ENCODE data around the gene PIGS.

PIGS gene

DNA sequence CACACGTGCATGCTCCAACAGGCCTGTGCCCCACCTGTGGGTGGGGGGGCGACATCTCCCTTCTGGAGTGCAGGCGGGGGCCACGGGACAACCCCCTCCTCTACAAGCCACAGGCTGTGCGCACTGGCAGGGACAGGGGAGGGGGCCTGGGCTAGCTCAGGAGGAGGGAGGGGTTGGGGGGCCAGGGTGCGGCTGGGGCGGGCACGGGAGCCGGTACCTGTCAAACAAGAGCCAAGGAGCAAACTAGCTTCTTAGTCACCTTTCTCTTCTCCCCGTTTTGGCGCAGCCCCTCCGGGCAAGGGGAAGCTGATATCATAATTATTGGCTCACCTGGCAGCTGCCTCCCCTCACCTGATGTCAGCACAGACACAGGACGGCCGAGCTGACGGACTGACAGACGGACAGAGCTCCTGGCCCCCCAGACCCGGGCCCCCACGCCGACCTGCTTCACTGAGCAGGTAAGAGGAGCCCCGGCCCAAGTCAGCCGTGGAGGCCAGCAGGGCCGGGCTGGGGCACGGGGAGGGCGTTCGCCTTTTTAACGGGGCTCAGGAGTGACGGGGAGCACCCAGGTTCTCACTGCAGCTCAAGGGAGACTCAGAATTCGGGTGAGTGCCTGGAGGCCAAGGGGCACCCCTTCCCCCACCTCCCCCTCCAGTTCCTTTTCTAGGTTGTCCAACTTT lies 65.2 kb downstream of the PIGS start, which contains the start of gene FOXN1:
Gene FOXN1, plus strand, starts transcription at position 363 of the 680 bp plus-strand sequence. CDS start 17,622 bp downstream, outside the sequence.
- H3K27ac ChIP-seq = peak within 1 kb of the TSS; percentile 48
- H3K27me3 ChIP-seq (ENCODE audit: insufficient read depth, low read depth, severe bottlenecking) = no peaks in the 10 kb centered on the region
- no peak within 1 kb of the TSS for H3K4me3 ChIP-seq (ENCODE audit: low read depth, low read length)
- no peak for DNase-seq
- H3K9me3 ChIP-seq (ENCODE audit: severe bottlenecking) = no peaks in the 10 kb centered on the region
- no peaks in the 10 kb centered on the region for H3K36me3 ChIP-seq
- TF ChIP-seq, protein P1, sequence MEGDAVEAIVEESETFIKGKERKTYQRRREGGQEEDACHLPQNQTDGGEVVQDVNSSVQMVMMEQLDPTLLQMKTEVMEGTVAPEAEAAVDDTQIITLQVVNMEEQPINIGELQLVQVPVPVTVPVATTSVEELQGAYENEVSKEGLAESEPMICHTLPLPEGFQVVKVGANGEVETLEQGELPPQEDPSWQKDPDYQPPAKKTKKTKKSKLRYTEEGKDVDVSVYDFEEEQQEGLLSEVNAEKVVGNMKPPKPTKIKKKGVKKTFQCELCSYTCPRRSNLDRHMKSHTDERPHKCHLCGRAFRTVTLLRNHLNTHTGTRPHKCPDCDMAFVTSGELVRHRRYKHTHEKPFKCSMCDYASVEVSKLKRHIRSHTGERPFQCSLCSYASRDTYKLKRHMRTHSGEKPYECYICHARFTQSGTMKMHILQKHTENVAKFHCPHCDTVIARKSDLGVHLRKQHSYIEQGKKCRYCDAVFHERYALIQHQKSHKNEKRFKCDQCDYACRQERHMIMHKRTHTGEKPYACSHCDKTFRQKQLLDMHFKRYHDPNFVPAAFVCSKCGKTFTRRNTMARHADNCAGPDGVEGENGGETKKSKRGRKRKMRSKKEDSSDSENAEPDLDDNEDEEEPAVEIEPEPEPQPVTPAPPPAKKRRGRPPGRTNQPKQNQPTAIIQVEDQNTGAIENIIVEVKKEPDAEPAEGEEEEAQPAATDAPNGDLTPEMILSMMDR (IDR thresholded peaks at IDR 0.05; ENCODE audit: low read depth, low read length) = no peak

GRCh38 chr17:28503420-28503819 lies 67.9 kb downstream of the PIGS start:
- H3K27me3 ChIP-seq (ENCODE audit: insufficient read depth, low read depth, severe bottlenecking) = no peaks in the 10 kb centered on the region
- DNase-seq = no peak
- no peak overlapping the region for H3K4me3 ChIP-seq (ENCODE audit: low read depth, low read length)
- TF ChIP-seq, protein P1 (IDR thresholded peaks at IDR 0.05; ENCODE audit: low read depth, low read length) = no peak
- no peak overlapping the region for H3K27ac ChIP-seq
- H3K36me3 ChIP-seq = no peaks in the 10 kb centered on the region
- no peaks in the 10 kb centered on the region for H3K9me3 ChIP-seq (ENCODE audit: severe bottlenecking)
